Measurements from ENCODE around the gene CASD1.

DNA sequence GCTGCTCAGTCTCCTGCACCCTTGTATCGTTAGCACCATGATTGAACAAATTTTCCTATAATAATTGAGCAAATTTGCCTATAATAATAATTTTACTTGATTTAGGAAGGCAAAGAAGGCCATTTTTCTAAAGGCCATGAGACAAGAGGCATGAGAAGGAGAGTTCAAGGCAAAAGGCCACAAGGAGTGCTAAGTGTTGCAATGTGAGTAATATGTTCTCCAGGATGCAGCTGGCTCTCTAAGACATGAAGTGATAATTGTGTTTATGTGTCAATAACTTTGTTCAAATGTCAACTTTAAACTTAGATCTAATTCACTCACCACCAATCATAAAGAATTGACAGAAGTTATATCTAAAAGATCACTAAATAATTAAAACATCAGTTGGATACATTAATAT, 92.6 kb downstream of the CASD1 start:
- TF ChIP-seq, protein P1, sequence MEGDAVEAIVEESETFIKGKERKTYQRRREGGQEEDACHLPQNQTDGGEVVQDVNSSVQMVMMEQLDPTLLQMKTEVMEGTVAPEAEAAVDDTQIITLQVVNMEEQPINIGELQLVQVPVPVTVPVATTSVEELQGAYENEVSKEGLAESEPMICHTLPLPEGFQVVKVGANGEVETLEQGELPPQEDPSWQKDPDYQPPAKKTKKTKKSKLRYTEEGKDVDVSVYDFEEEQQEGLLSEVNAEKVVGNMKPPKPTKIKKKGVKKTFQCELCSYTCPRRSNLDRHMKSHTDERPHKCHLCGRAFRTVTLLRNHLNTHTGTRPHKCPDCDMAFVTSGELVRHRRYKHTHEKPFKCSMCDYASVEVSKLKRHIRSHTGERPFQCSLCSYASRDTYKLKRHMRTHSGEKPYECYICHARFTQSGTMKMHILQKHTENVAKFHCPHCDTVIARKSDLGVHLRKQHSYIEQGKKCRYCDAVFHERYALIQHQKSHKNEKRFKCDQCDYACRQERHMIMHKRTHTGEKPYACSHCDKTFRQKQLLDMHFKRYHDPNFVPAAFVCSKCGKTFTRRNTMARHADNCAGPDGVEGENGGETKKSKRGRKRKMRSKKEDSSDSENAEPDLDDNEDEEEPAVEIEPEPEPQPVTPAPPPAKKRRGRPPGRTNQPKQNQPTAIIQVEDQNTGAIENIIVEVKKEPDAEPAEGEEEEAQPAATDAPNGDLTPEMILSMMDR (conservative IDR thresholded peaks at IDR 0.05 in 1 of 2, IDR thresholded peaks at IDR 0.05 in 1 of 2; ENCODE audit: extremely low read depth in 1 of 2, insufficient read depth in 1 of 2, low read depth in 1 of 2, low read length in 2 of 2): no peak
- TF ChIP-seq EZH2 (IDR thresholded peaks at IDR 0.05; ENCODE audit: borderline replicate concordance, low read length): no peak
